ENCODE results near the gene METRN.

METRN gene

DNA sequence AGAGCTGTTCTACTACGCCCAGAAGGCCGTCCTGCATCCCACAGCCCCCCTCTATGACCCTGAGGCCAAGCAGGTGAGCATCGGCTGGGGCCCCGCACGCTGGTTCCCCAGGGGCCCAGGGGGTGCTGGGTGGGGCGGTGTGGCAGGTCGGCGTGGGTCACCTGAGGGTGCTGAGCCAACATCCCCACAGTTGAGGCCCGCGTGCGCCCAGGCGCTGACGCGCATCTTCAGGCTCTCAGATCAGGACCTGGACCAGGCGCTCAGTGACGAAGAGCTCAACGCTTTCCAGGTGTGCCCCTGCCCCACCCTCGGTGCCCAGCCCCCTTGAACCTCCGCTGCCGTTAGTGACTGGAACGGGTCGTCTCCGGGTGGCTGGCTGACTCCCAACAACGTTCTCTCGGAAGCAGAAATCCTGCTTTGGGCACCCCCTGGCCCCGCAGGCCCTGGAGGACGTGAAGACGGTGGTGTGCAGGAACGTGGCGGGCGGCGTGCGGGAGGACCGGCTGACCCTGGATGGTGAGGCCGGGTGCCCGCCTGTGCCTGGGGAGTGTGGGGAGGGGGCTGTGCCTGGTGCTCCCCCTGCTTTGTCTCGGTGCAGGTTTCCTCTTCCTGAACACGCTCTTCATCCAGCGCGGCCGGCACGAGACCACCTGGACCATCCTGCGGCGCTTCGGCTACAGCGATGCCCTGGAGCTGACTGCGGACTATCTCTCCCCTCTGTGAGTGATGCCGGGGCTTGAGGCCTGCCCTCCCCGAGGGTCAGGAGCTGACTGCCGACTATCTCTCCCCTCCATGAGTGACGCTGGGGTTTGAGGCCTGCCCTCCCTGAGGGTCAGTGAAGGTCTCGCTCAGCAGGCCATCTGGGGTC, 44.2 kb upstream of the METRN start:
- in situ Hi-C loops (cut with MboI; ENCODE audit: low pct_unique_long_range_greater_than_20kb, low sequenced_read_pairs, unreplicated experiment): no loop called here
- TF ChIP-seq, protein P1, sequence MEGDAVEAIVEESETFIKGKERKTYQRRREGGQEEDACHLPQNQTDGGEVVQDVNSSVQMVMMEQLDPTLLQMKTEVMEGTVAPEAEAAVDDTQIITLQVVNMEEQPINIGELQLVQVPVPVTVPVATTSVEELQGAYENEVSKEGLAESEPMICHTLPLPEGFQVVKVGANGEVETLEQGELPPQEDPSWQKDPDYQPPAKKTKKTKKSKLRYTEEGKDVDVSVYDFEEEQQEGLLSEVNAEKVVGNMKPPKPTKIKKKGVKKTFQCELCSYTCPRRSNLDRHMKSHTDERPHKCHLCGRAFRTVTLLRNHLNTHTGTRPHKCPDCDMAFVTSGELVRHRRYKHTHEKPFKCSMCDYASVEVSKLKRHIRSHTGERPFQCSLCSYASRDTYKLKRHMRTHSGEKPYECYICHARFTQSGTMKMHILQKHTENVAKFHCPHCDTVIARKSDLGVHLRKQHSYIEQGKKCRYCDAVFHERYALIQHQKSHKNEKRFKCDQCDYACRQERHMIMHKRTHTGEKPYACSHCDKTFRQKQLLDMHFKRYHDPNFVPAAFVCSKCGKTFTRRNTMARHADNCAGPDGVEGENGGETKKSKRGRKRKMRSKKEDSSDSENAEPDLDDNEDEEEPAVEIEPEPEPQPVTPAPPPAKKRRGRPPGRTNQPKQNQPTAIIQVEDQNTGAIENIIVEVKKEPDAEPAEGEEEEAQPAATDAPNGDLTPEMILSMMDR (IDR thresholded peaks at IDR 0.05; ENCODE audit: extremely low read depth, insufficient read depth, missing control alignments): no peak
- no peak for DNase-seq (ENCODE audit: low spot score)

DNA sequence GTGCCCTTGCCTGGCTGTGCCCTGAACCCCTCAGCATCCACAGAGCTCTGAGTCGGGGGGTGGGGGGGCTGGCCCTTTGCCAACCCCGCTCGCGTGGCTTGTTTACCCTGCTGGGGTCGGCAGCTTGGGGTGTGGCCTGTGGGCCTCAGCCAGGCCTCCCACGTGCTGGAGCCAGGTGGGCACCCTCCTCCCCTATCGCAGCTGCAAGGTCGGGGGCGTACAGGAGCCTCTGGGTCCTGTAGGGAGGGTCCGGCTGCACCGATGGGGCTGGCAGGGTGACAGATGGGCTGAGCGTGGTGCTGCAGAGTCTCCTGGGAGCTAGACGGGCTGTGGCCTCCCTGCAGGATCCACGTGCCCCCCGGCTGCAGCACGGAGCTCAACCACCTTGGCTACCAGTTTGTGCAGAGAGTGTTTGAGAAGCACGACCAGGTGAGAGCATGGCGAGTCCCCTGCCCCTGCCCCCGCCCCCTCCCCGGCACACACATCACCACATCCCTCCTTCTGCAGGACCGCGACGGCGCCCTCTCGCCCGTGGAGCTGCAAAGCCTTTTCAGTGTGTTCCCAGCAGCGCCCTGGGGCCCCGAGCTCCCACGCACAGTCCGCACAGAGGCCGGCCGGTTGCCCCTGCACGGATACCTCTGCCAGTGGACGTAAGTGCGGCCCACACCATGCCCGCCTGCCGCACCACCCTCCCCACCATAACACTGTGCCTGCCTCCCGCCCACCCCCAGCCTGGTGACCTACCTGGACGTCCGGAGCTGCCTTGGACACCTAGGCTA, 43.4 kb upstream of the METRN start:
- TF ChIP-seq, protein P1 (IDR thresholded peaks at IDR 0.05; ENCODE audit: extremely low read depth, insufficient read depth, missing control alignments): no peak
- no peak for DNase-seq (ENCODE audit: low spot score)
- in situ Hi-C loops (cut with MboI; ENCODE audit: low pct_unique_long_range_greater_than_20kb, low sequenced_read_pairs, unreplicated experiment): no loop called here

DNA sequence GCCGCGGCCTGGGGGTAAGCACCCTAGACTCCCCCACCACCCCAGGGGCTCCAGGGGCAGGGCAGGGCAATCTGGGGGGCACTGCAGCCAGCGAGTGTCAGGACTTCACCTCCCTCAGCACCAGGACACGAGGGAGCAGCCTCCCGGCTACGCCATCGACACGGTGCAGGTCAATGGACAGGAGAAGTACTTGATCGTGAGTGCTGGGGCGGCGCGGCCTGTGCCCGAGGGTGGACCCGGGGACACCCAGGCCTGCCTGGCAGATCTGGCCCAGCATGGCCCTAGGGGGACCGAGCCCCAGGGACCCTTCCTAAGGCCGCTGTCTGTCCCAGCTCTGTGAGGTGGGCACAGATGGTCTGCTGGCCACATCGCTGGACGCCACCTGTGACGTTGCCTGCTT, 42.5 kb upstream of the METRN start:
- DNase-seq (ENCODE audit: low spot score): no peak
- in situ Hi-C loops (cut with MboI; ENCODE audit: low pct_unique_long_range_greater_than_20kb, low sequenced_read_pairs, unreplicated experiment): no loop called here
- TF ChIP-seq, protein P1 (IDR thresholded peaks at IDR 0.05; ENCODE audit: extremely low read depth, insufficient read depth, missing control alignments): no peak

DNA sequence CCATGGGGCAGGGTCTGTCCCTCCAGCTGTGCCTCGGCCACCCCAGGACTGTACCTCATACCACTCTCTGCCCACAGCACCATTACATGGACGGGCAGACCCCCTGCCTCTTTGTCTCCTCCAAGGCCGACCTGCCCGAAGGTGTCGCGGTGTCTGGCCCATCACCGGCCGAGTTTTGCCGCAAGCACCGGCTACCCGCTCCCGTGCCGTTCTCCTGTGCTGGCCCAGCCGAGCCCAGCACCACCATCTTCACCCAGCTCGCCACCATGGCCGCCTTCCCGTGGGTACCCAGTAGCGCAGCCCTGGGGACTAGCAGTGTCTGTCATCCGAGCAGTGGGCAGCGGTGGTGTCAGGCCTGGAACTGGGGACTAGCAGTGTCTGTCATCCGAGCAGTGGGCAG, 42.1 kb upstream of the METRN start:
- TF ChIP-seq, protein P1 (IDR thresholded peaks at IDR 0.05; ENCODE audit: extremely low read depth, insufficient read depth, missing control alignments): no peak
- in situ Hi-C loops (cut with MboI; ENCODE audit: low pct_unique_long_range_greater_than_20kb, low sequenced_read_pairs, unreplicated experiment): no loop called here
- no peak for DNase-seq (ENCODE audit: low spot score)

DNA sequence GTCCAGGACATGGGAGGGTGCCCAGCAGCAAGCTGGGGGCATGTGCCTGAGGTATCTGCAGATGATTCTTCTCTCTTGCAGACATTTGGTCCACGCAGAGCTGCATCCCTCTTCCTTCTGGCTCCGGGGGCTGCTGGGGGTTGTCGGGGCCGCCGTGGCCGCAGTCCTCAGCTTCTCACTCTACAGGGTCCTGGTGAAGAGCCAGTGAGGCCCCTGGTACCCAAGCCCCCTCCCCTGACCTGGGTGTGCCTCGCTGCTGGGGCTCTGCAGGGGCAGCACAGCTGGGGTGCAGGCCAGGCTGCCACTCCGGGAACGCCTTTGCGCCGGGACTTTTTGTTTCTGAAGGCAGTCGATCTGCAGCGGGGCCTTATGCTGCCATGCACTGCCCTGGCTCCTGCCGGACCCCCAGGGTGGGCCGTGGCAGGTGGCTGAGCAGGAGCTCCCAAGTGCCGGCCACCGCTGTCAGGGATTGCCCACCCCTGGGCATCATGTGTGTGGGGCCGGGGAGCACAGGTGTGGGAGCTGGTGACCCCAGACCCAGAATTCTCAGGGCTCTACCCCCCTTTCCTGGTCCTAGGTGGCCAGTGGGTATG, 41.4 kb upstream of the METRN start:
- in situ Hi-C loops (cut with MboI; ENCODE audit: low pct_unique_long_range_greater_than_20kb, low sequenced_read_pairs, unreplicated experiment): no loop called here
- TF ChIP-seq, protein P1 (IDR thresholded peaks at IDR 0.05; ENCODE audit: extremely low read depth, insufficient read depth, missing control alignments): no peak

DNA sequence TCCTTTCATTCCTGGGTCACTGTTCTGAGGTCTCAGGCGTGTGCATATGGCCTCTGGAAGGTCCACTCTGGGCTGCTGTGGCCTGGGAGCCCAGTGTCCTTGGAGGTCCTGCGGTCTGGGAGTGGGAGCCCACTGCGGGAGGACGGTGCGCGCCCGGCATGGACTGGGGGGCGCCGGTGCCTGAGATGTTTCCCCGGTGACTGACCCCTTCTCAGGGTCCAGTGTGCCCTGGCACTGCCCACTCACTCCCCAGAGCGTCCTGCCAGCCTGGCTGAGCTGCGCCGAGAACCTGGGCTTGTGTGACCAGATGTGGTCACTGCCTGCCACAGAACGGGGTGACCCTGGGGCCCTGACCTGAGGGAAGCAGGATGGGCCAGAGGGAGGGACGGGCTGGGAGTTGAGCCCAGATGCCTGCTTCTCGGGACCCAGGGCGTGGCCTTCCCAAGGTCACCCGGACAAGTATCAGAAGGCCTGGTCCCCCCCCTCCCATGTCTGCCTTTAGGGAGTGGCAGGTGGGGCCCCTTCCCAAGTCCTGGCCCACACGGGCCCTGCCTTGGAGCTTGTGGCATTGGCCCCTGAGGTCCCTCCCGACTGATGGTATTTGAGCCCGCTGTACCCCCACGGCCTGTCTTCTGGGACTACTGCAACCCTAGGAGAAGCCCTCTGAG, 40.6 kb upstream of the METRN start:
- TF ChIP-seq, protein P1 (IDR thresholded peaks at IDR 0.05; ENCODE audit: extremely low read depth, insufficient read depth, missing control alignments): no peak
- no peak for DNase-seq (ENCODE audit: low spot score)
- in situ Hi-C loops (cut with MboI; ENCODE audit: low pct_unique_long_range_greater_than_20kb, low sequenced_read_pairs, unreplicated experiment): no loop called here

More for the DNA sequence above, 41.4 kb upstream of the METRN start:
- no peak for DNase-seq (ENCODE audit: low spot score)
